ENCODE data around the gene TPCN1. TPM values are rescaled to one million over a fixed set of nuclear protein-coding genes. Genes with fewer than 3 reads are reported as not detected.

Gene TPCN1
- total and polyA plus RNA-seq, 3 experiments from 2014 or later: 10.1 to 24.1 (median 21.3) TPM

DNA sequence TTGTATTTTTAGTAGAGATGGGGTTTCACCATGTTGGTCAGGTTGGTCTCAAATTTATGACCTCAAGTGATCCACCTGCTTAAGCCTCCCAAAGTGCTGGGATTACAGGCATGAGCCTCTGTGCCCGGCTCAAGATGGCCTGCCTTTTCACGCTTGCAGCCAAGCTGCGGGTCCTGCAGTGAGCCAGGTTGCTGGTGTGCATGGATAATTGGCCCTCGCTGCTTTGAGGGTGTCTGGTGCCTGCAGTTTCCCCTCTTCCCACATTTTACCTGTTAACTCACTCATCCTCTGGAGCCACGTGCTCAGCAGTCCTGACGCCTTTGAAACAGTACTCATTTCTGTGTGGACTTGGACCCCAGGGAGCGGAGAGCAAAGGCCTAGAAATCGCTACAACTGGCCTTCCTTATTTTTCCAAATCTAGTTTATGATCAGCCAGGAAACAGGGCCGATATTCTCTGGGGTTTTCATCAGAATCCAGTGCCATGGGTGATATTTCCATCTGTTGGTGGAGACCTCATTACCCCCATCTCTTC is 42.2 kb downstream of the TPCN1 start:
- H3K27me3 Mint-ChIP-seq: no peaks in the 10 kb centered on the region
- H3K4me1 Mint-ChIP-seq: peaks cover 12 to 36% (median 23%) of the 10 kb centered on the region in 3 donors
- ChIA-PET POLR2A (no interaction called here), CTCF (no interaction called here)
- peaks cover 0 to 40% (median 14%) of the 10 kb centered on the region in 3 donors for H3K36me3 Mint-ChIP-seq
- Histone ChIP-seq H3K4me1 (ENCODE audit: insufficient read depth, low read length) (peaks cover 49% of the 10 kb centered on the region), H3K4me3 (ENCODE audit: low read length) (no peak overlapping the region), H3K9me3 (ENCODE audit: low read length) (no peaks in the 10 kb centered on the region), H3K27ac (ENCODE audit: low read depth, low read length) (no peak overlapping the region), H3K36me3 (ENCODE audit: insufficient read depth, low read length) (peaks cover 15% of the 10 kb centered on the region), H3K27me3 (ENCODE audit: insufficient read depth, low read length, poor library complexity, severe bottlenecking) (no peaks in the 10 kb centered on the region)
- H3K9me3 Mint-ChIP-seq: no peaks in the 10 kb centered on the region
- H3K27ac Mint-ChIP-seq: no peak overlapping the region
- no peak overlapping the region for H3K4me3 Mint-ChIP-seq
- no peak for DNase-seq

DNA sequence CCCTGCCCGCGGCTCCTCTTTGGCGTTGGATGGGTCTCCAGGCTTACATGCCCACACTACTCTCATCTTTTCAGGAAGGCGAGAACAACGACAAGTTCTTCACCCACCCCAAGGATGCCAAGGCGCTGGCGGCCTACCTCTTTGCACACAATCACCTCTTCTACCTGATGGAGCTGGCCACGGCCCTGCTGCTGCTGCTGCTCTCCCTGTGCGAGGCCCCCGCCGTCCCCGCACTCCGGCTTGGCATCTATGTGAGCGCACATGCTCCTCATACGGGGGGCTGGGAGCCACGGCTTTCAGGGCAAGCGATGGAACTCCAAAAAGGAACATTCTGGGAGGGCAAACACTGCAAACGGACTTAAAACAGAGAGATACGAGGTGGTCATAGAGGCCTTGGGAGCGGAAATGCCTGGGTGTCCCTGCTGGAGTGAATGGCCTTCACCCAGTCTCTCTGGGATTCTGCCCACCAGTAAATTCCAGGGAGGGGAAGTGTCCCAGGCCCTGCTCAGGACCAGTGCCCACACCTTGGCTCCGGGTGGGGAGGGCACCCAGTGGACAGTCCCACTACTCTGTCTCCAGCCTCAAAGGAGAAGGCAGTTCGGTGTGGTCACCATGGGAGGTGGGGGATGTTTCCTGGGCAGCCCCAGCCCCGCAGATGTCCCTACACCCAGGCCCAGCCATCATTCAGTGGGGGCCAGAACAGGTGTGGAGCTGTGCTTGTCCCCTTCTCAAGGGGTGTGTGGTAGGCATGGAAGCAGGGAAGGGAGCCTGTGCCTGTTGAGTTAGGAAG is 45.0 kb downstream of the TPCN1 start:
- H3K4me1 Mint-ChIP-seq: peaks cover 8 to 20% (median 15%) of the 10 kb centered on the region in 3 donors
- peak overlapping the region in 2 of 8 donors; percentile 17 to 46 for H3K27ac Mint-ChIP-seq
- no peaks in the 10 kb centered on the region for H3K9me3 Mint-ChIP-seq

DNA sequence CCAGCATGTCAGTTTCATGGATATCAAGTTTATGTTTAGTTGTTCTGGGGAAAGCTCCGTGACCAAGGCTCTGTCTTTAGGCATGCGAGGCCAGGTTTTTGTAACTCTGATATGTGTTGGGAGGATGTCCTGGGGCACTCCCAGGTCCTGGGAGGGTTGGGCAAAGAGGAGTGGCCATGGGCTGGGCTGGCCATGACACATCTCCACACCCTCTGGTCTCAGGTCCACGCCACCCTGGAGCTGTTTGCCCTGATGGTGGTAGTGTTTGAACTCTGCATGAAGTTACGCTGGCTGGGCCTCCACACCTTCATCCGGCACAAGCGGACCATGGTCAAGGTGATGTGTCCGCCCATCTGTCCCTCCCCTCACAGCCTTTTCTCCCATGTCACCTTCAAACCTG is 46.4 kb downstream of the TPCN1 start:
- ChIA-PET CTCF (no interaction called here), POLR2A (no interaction called here)
- Mint-ChIP-seq H3K36me3 (peaks cover 0 to 66% (median 17%) of the 10 kb centered on the region in 3 donors), H3K27me3 (no peaks in the 10 kb centered on the region), H3K27ac (no peak overlapping the region), H3K4me3 (no peak overlapping the region), H3K4me1 (peaks cover 0 to 8% (median 3%) of the 10 kb centered on the region in 3 donors), H3K9me3 (no peaks in the 10 kb centered on the region)
- H3K9me3 ChIP-seq (ENCODE audit: low read length): no peaks in the 10 kb centered on the region
- H3K36me3 ChIP-seq (ENCODE audit: insufficient read depth, low read length): peaks cover 32% of the 10 kb centered on the region
- DNase-seq: no peak
- H3K4me3 ChIP-seq (ENCODE audit: low read length): no peak overlapping the region
- H3K27ac ChIP-seq (ENCODE audit: low read depth, low read length): no peak overlapping the region
- no peaks in the 10 kb centered on the region for H3K27me3 ChIP-seq (ENCODE audit: insufficient read depth, low read length, poor library complexity, severe bottlenecking)
- peaks cover 16% of the 10 kb centered on the region for H3K4me1 ChIP-seq (ENCODE audit: insufficient read depth, low read length)

More for the DNA sequence above, 45.0 kb downstream of the TPCN1 start:
- H3K27me3 ChIP-seq (ENCODE audit: insufficient read depth, low read length, poor library complexity, severe bottlenecking): no peaks in the 10 kb centered on the region
- Mint-ChIP-seq H3K4me3 (no peak overlapping the region), H3K36me3 (peaks cover 0 to 56% (median 12%) of the 10 kb centered on the region in 3 donors), H3K27me3 (no peaks in the 10 kb centered on the region)
- H3K4me3 ChIP-seq (ENCODE audit: low read length): no peak overlapping the region
- peaks cover 29% of the 10 kb centered on the region for H3K4me1 ChIP-seq (ENCODE audit: insufficient read depth, low read length)
- POLR2A ChIA-PET: no interaction called here
- H3K36me3 ChIP-seq (ENCODE audit: insufficient read depth, low read length): peaks cover 22% of the 10 kb centered on the region
- no peak for DNase-seq
- no peaks in the 10 kb centered on the region for H3K9me3 ChIP-seq (ENCODE audit: low read length)
- H3K27ac ChIP-seq (ENCODE audit: low read depth, low read length): no peak overlapping the region
- CTCF ChIA-PET: no interaction called here

DNA sequence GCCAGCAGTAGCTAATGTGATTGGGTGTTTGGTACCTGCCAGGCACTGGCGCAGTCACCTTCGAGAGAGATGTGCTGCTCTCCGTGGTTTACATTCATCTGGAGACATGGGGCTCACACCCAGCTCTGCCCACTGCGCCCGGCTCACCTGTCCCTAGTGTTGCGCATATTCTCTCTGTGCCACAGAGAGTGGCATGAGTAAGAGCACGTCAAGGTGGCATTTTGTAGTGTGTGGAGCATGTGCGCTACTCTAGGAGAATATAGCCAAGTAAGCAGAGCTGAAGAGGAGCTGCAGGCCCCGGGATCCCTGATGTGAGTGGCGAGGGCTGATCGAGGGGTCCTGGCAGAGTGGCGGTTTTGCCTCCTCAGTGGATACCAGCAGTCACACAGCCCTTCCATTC is 46.9 kb downstream of the TPCN1 start:
- Histone ChIP-seq H3K4me3 (ENCODE audit: low read length) (no peak overlapping the region), H3K27me3 (ENCODE audit: insufficient read depth, low read length, poor library complexity, severe bottlenecking) (no peaks in the 10 kb centered on the region), H3K4me1 (ENCODE audit: insufficient read depth, low read length) (peaks cover 13% of the 10 kb centered on the region), H3K9me3 (ENCODE audit: low read length) (no peaks in the 10 kb centered on the region), H3K36me3 (ENCODE audit: insufficient read depth, low read length) (peaks cover 38% of the 10 kb centered on the region), H3K27ac (ENCODE audit: low read depth, low read length) (no peak overlapping the region)
- no peak overlapping the region for H3K4me3 Mint-ChIP-seq
- H3K27ac Mint-ChIP-seq: peak overlapping the region in 2 of 8 donors; percentile 57
- H3K36me3 Mint-ChIP-seq: peaks cover 0 to 70% (median 18%) of the 10 kb centered on the region in 3 donors
- H3K9me3 Mint-ChIP-seq: no peaks in the 10 kb centered on the region
- no peaks in the 10 kb centered on the region for H3K27me3 Mint-ChIP-seq
- CTCF ChIA-PET: no interaction called here
- POLR2A ChIA-PET: no interaction called here
- peaks cover 0 to 5% (median 0%) of the 10 kb centered on the region in 3 donors for H3K4me1 Mint-ChIP-seq
- DNase-seq: no peak

DNA sequence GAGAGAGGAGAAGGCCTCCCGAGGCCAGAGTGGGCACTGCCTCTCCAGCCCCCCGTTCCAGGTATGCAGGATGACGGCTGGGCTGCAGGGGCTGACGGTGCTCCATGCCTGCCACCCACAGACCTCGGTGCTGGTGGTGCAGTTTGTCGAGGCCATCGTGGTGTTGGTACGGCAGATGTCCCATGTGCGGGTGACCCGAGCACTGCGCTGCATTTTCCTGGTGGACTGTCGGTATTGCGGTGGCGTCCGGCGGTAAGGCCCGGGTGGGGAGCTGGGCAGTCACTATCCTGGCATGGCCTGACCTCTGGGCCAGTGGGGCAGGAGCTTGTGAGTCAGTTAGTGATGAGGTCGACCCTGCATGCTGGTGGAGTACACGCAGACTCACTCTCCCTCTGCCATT is 47.4 kb downstream of the TPCN1 start:
- ChIA-PET POLR2A (no interaction called here), CTCF (no interaction called here)
- Mint-ChIP-seq H3K27me3 (no peaks in the 10 kb centered on the region), H3K27ac (peak overlapping the region in 1 of 8 donors; percentile 11), H3K9me3 (no peaks in the 10 kb centered on the region), H3K4me3 (no peak overlapping the region), H3K4me1 (peaks cover 0 to 3% (median 0%) of the 10 kb centered on the region in 3 donors), H3K36me3 (peaks cover 0 to 73% (median 18%) of the 10 kb centered on the region in 3 donors)
- Histone ChIP-seq H3K9me3 (ENCODE audit: low read length) (no peaks in the 10 kb centered on the region), H3K4me1 (ENCODE audit: insufficient read depth, low read length) (peaks cover 8% of the 10 kb centered on the region), H3K27me3 (ENCODE audit: insufficient read depth, low read length, poor library complexity, severe bottlenecking) (no peaks in the 10 kb centered on the region), H3K36me3 (ENCODE audit: insufficient read depth, low read length) (peaks cover 41% of the 10 kb centered on the region), H3K27ac (ENCODE audit: low read depth, low read length) (no peak overlapping the region), H3K4me3 (ENCODE audit: low read length) (no peak overlapping the region)
- DNase-seq: no peak

DNA sequence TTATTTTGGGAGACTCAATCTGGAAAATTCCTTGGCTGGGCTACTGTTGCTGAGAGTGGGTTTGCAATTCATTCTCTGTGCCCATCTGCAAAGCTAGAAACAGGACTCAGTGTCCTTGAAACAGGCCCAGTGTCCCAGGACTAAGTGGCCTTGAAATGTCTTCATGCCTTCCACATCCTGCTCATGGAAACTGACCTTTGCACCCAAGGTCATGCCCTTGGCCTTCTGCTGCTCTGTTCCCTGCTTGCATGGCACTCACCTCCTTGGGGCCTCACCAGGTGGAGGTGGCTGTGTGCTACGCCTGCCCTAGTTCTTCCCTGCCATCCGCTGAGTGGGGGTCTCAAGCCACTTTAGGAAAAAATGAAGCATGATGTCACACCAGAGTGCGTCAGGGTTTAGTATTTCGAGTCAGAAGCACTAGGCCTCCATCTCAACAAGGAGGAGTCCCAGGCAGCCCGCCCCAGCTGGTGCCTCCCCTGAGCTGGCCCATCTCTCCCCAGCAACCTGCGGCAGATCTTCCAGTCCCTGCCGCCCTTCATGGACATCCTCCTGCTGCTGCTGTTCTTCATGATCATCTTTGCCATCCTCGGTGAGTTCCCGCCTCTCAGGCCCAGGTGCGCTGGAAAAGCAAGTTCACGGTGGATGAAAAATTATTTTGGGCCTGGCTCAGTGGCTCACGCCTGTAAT is 48.1 kb downstream of the TPCN1 start:
- CTCF ChIA-PET: no interaction called here
- Mint-ChIP-seq H3K27me3 (no peaks in the 10 kb centered on the region), H3K4me3 (no peak overlapping the region), H3K27ac (no peak overlapping the region), H3K36me3 (peaks cover 0 to 76% (median 18%) of the 10 kb centered on the region in 3 donors), H3K9me3 (no peaks in the 10 kb centered on the region), H3K4me1 (no peaks in the 10 kb centered on the region)
- Histone ChIP-seq H3K4me1 (ENCODE audit: insufficient read depth, low read length) (no peaks in the 10 kb centered on the region), H3K9me3 (ENCODE audit: low read length) (no peaks in the 10 kb centered on the region), H3K27me3 (ENCODE audit: insufficient read depth, low read length, poor library complexity, severe bottlenecking) (no peaks in the 10 kb centered on the region), H3K27ac (ENCODE audit: low read depth, low read length) (no peak overlapping the region), H3K4me3 (ENCODE audit: low read length) (no peak overlapping the region), H3K36me3 (ENCODE audit: insufficient read depth, low read length) (peaks cover 44% of the 10 kb centered on the region)
- POLR2A ChIA-PET: no interaction called here
- peak in 1 of 5 donors; percentile 23 for DNase-seq

DNA sequence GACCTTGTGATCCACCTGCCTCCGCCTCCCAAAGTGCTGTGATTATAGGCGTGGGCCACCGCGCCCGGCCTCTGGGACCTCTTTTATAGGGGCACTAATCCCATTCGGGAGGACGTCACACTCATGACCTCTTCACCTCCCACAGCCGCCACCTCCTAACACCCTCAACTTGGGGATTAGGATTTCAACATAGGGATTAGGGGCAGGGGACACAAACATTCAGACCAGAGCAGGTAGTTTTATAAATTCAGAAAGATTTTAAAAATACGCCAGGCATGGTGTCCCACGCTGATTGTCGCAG is 49.4 kb downstream of the TPCN1 start:
- Mint-ChIP-seq H3K4me1 (no peaks in the 10 kb centered on the region), H3K27me3 (no peaks in the 10 kb centered on the region), H3K9me3 (no peaks in the 10 kb centered on the region), H3K4me3 (no peak overlapping the region), H3K36me3 (peaks cover 0 to 79% (median 19%) of the 10 kb centered on the region in 3 donors), H3K27ac (no peak overlapping the region)
- POLR2A ChIA-PET: interaction anchor here (0.6 kb wide), 1 partner anchor 99 kb away, joined by 7 read pairs; no protein-coding TSS in a partner anchor
- H3K36me3 ChIP-seq (ENCODE audit: insufficient read depth, low read length): peaks cover 50% of the 10 kb centered on the region
- no peaks in the 10 kb centered on the region for H3K4me1 ChIP-seq (ENCODE audit: insufficient read depth, low read length)
- CTCF ChIA-PET: no interaction called here
- H3K4me3 ChIP-seq (ENCODE audit: low read length): no peak overlapping the region
- H3K27me3 ChIP-seq (ENCODE audit: insufficient read depth, low read length, poor library complexity, severe bottlenecking): no peaks in the 10 kb centered on the region
- peak in 1 of 5 donors; percentile 8 for DNase-seq
- H3K27ac ChIP-seq (ENCODE audit: low read depth, low read length): no peak overlapping the region
- H3K9me3 ChIP-seq (ENCODE audit: low read length): no peaks in the 10 kb centered on the region

DNA sequence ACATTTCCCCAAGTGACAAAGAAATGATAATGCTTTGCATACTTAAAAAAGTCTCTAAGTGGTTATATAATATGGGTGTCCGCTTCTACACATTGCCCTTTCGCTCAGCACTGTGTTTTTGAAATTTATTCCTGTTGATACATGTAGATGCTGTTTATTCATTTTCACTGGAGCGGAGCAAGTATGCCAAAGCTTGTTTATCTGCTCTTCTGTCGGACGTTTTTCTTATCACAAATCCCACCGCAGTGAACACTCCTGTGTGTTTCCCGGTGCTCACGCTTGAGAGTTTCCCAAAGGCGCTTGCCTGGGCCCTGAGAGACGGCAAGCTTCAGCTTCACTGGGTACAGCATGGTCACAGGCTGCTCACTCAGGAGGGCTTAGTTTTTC is 50.2 kb downstream of the TPCN1 start:
- no peaks in the 10 kb centered on the region for H3K4me1 Mint-ChIP-seq
- Histone ChIP-seq H3K36me3 (ENCODE audit: insufficient read depth, low read length) (peaks cover 53% of the 10 kb centered on the region), H3K4me1 (ENCODE audit: insufficient read depth, low read length) (no peaks in the 10 kb centered on the region), H3K4me3 (ENCODE audit: low read length) (no peak overlapping the region), H3K27me3 (ENCODE audit: insufficient read depth, low read length, poor library complexity, severe bottlenecking) (no peaks in the 10 kb centered on the region), H3K9me3 (ENCODE audit: low read length) (no peaks in the 10 kb centered on the region), H3K27ac (ENCODE audit: low read depth, low read length) (no peak overlapping the region)
- H3K4me3 Mint-ChIP-seq: no peak overlapping the region
- H3K36me3 Mint-ChIP-seq: peaks cover 0 to 77% (median 16%) of the 10 kb centered on the region in 3 donors
- H3K27me3 Mint-ChIP-seq: no peaks in the 10 kb centered on the region
- ChIA-PET CTCF (no interaction called here), POLR2A (no interaction called here)
- no peaks in the 10 kb centered on the region for H3K9me3 Mint-ChIP-seq
- H3K27ac Mint-ChIP-seq: no peak overlapping the region
- DNase-seq: peak in 1 of 5 donors; percentile 11

All from CD8-positive, alpha-beta memory T cell (primary cell).